Upper lobe of left lung (tissue), 6 donors: ENCODE results near the gene THSD1. TPM values are rescaled to one million over a fixed set of nuclear protein-coding genes. Genes with fewer than 3 reads are reported as not detected.

Experiments
- ATAC-seq, 2 donors: fragments of 200-7000 bp; cut with Tn5 transposase; one replicate each; pipeline ENCODE4 v1.9.1; 2022; ENCODE audit warnings: mild to moderate bottlenecking in 2 of 2, moderate library complexity in 2 of 2; ENCODE audit not compliant: low FRiP score in 2 of 2
- DNase-seq, 2 donors: peaks; one replicate each; pipeline ENCODE4 v3.0.0-alpha.2; 2019 to 2020
- H3K27ac ChIP-seq, 4 donors: fragments of 200-600 bp; sonication (generic); one replicate each; pipeline ENCODE4 v1.5.1; 2016 to 2019
- H3K27me3 ChIP-seq, 4 donors: fragments of 200-600 bp; sonication (generic); one replicate each; pipeline ENCODE4 v1.5.1; 2017 to 2019
- H3K36me3 ChIP-seq, 4 donors: fragments of 200-600 bp; sonication (generic); one replicate each; pipeline ENCODE4 v1.5.1; 2016 to 2019
- H3K4me1 ChIP-seq, 4 donors: fragments of 200-600 bp; sonication (generic); one replicate each; pipeline ENCODE4 v1.5.1; 2018 to 2019
- H3K4me3 ChIP-seq, 4 donors: fragments of 200-600 bp; sonication (generic); one replicate each; pipeline ENCODE4 v1.5.1; 2017 to 2019; ENCODE audit warnings: mild to moderate bottlenecking in 2 of 4, moderate library complexity in 1 of 4
- H3K9me3 ChIP-seq, 4 donors: fragments of 200-600 bp; sonication (generic); one replicate each; pipeline ENCODE4 v1.5.1; 2018 to 2019
- EP300 ChIP-seq, 4 donors: sonication (generic); formaldehyde crosslinking; IDR thresholded peaks; one replicate each; pipeline ENCODE4 v1.5.1; 2017; ENCODE audit warnings: antibody characterized with exemption in 4 of 4, control low read depth in 2 of 4
- POLR2A ChIP-seq, 4 donors: fragments of 450-650 bp; IDR thresholded peaks; one replicate each; pipeline ENCODE4 v1.5.1; 2016 to 2017; ENCODE audit warnings: antibody characterized with exemption in 4 of 4, mild to moderate bottlenecking in 2 of 4
- POLR2AphosphoS5 ChIP-seq, 2 donors: sonication (generic); formaldehyde crosslinking; IDR thresholded peaks; one replicate each; pipeline ENCODE4 v1.5.1; 2017; ENCODE audit warnings: antibody characterized with exemption in 2 of 2
- WGBS, 2 donors: methylation state at CpG; one replicate each; pipeline ENCODE4 v1.1.5; 2017 to 2018; 5-methylcytosine and 5-hydroxymethylcytosine counted together
- total RNA-seq, 6 donors: library from RNA; depleted of rRNA in 4 of 6; stranded (reverse); fragments of >200 nt in 4 of 6; gene quantifications; one replicate each; pipeline versions ENCODE4 v1.1.0 to v1.2.1, GENCODE V29; 2016 to 2021
- TF ChIP-seq, protein P1 (sequence below), 6 experiments: fragments of 450-650 bp in 4 of 6; fragments of 200-600 bp in 2 of 6; sonication (generic) in 2 of 6; IDR thresholded peaks; one replicate each; pipeline ENCODE4 v1.5.1; 2016 to 2019; ENCODE audit warnings: antibody characterized with exemption in 6 of 6
- donor health status: DM: no; HTN: no; CAD: no; lungs with moderate emphysema.
- donor health status: DM: no; HTN: yes; CAD: no; lungs with severe emphysema.

The THSD1 gene
- total RNA-seq, 6 donors from 2014 or later: 5.5 to 19.8 (median 12.1) TPM

- H3K27me3 ChIP-seq: no peaks in the 10 kb centered on the region
- no peak for DNase-seq
- WGBS, 2 donors: 56 to 60% methylated on average over 1 of the region's 1 CpG
- TF ChIP-seq, protein P1, sequence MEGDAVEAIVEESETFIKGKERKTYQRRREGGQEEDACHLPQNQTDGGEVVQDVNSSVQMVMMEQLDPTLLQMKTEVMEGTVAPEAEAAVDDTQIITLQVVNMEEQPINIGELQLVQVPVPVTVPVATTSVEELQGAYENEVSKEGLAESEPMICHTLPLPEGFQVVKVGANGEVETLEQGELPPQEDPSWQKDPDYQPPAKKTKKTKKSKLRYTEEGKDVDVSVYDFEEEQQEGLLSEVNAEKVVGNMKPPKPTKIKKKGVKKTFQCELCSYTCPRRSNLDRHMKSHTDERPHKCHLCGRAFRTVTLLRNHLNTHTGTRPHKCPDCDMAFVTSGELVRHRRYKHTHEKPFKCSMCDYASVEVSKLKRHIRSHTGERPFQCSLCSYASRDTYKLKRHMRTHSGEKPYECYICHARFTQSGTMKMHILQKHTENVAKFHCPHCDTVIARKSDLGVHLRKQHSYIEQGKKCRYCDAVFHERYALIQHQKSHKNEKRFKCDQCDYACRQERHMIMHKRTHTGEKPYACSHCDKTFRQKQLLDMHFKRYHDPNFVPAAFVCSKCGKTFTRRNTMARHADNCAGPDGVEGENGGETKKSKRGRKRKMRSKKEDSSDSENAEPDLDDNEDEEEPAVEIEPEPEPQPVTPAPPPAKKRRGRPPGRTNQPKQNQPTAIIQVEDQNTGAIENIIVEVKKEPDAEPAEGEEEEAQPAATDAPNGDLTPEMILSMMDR (IDR thresholded peaks at IDR 0.05): peak in 2 of 6 experiments; percentile 19 to 35
- no peak for TF ChIP-seq POLR2A (IDR thresholded peaks at IDR 0.05)
- peak overlapping the region in 1 of 4 donors; percentile 69 for H3K27ac ChIP-seq
- H3K4me1 ChIP-seq: peaks cover 5 to 27% (median 10%) of the 10 kb centered on the region in 4 donors
- no peak overlapping the region for H3K4me3 ChIP-seq
- H3K9me3 ChIP-seq: no peaks in the 10 kb centered on the region
- H3K36me3 ChIP-seq: no peaks in the 10 kb centered on the region
- ATAC-seq: no peak
Observed at GRCh38 chr13:52399708-52400107, 6.3 kb downstream of the THSD1 start.

- H3K4me1 ChIP-seq: peaks cover 5 to 29% (median 10%) of the 10 kb centered on the region in 4 donors
- DNase-seq (no peak), ATAC-seq (no peak)
- TF ChIP-seq, protein P1 (IDR thresholded peaks at IDR 0.05): no peak
- TF ChIP-seq POLR2A (IDR thresholded peaks at IDR 0.05): no peak
- TF ChIP-seq EP300 (IDR thresholded peaks at IDR 0.05): no peak
- no peak for TF ChIP-seq POLR2AphosphoS5 (IDR thresholded peaks at IDR 0.05)
- no peaks in the 10 kb centered on the region for H3K9me3 ChIP-seq
- no peak overlapping the region for H3K4me3 ChIP-seq
- no peak overlapping the region for H3K27ac ChIP-seq
- no peaks in the 10 kb centered on the region for H3K27me3 ChIP-seq
- H3K36me3 ChIP-seq: no peaks in the 10 kb centered on the region
- WGBS, 2 donors: 35 to 48% methylated on average over 2 of the region's 2 CpGs
Observed at GRCh38 chr13:52399046-52399445, 6.9 kb downstream of the THSD1 start.

- no peak for TF ChIP-seq EP300 (IDR thresholded peaks at IDR 0.05)
- TF ChIP-seq, protein P1 (IDR thresholded peaks at IDR 0.05): no peak
- no peak for TF ChIP-seq POLR2A (IDR thresholded peaks at IDR 0.05)
- no peak for TF ChIP-seq POLR2AphosphoS5 (IDR thresholded peaks at IDR 0.05)
- Histone ChIP-seq H3K27ac (peak overlapping the region in 2 of 4 donors; percentile 44 to 53), H3K27me3 (no peaks in the 10 kb centered on the region), H3K36me3 (peaks cover 0 to 3% (median 0%) of the 10 kb centered on the region in 4 donors), H3K9me3 (no peaks in the 10 kb centered on the region), H3K4me3 (no peak overlapping the region), H3K4me1 (peaks cover 7 to 25% (median 8%) of the 10 kb centered on the region in 4 donors)
- 60 to 64% methylated on average over 4 of the region's 4 CpGs for WGBS, 2 donors
- ATAC-seq (peak in 1 of 2 donors; percentile 8), DNase-seq (no peak)
Observed at GRCh38 chr13:52395704-52396103, 10.3 kb downstream of the THSD1 start.

GRCh38 chr13:52394586-52394985 is 11.4 kb downstream of the THSD1 start:
- H3K9me3 ChIP-seq: no peaks in the 10 kb centered on the region
- ATAC-seq (no peak), DNase-seq (no peak)
- peaks cover 7 to 20% (median 8%) of the 10 kb centered on the region in 4 donors for H3K4me1 ChIP-seq
- no peaks in the 10 kb centered on the region for H3K27me3 ChIP-seq
- TF ChIP-seq, protein P1 (IDR thresholded peaks at IDR 0.05): no peak
- TF ChIP-seq EP300 (IDR thresholded peaks at IDR 0.05) (no peak), POLR2A (IDR thresholded peaks at IDR 0.05) (no peak), POLR2AphosphoS5 (IDR thresholded peaks at IDR 0.05) (no peak)
- peaks cover 0 to 3% (median 0%) of the 10 kb centered on the region in 4 donors for H3K36me3 ChIP-seq
- H3K4me3 ChIP-seq: no peak overlapping the region
- H3K27ac ChIP-seq: peak overlapping the region in 1 of 4 donors; percentile 66
- 52 to 56% methylated on average over 2 of the region's 2 CpGs for WGBS, 2 donors
